ENCODE results near the gene GBP1.

DNA sequence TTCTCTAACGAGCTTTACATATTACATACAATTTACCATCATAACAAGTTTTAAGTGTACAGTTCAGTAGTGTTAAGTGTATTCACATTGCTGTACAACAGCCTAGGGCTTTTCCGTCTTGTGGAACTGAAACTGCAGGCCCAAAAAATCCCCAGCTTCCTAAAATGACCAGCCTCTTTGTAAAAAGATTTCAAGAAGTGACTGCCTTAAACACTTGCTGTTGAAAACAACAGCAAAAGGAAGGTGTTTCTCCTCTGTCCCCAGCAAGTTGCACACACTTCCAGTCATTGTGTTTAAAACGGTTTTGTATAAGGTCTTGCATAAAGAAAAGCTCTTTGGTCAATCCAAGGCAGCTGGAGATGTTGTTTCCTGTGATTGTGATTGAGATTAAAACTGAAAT lies 16.0 kb upstream of the GBP1 start:
- TF ChIP-seq POLR2A (IDR thresholded peaks at IDR 0.05) (no peak), EP300 (IDR thresholded peaks at IDR 0.05) (no peak)
- TF ChIP-seq, protein P1, sequence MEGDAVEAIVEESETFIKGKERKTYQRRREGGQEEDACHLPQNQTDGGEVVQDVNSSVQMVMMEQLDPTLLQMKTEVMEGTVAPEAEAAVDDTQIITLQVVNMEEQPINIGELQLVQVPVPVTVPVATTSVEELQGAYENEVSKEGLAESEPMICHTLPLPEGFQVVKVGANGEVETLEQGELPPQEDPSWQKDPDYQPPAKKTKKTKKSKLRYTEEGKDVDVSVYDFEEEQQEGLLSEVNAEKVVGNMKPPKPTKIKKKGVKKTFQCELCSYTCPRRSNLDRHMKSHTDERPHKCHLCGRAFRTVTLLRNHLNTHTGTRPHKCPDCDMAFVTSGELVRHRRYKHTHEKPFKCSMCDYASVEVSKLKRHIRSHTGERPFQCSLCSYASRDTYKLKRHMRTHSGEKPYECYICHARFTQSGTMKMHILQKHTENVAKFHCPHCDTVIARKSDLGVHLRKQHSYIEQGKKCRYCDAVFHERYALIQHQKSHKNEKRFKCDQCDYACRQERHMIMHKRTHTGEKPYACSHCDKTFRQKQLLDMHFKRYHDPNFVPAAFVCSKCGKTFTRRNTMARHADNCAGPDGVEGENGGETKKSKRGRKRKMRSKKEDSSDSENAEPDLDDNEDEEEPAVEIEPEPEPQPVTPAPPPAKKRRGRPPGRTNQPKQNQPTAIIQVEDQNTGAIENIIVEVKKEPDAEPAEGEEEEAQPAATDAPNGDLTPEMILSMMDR (IDR thresholded peaks at IDR 0.05), result no peak
